Activated gamma-delta T cell treated with Interleukin-2 at 50 U/mL for 16 hours (primary cell): ENCODE results near the gene DVL1.
"Not testable (repeated sequence)": the region's sequence is repeated elsewhere in the genome, so short reads cannot be mapped to it uniquely, and the experiment has no call there.

Experiments used
- DNase-seq: peaks from one replicate; pipeline ENCODE4 v3.0.0-alpha.2; 2020

The DVL1 gene

DNA sequence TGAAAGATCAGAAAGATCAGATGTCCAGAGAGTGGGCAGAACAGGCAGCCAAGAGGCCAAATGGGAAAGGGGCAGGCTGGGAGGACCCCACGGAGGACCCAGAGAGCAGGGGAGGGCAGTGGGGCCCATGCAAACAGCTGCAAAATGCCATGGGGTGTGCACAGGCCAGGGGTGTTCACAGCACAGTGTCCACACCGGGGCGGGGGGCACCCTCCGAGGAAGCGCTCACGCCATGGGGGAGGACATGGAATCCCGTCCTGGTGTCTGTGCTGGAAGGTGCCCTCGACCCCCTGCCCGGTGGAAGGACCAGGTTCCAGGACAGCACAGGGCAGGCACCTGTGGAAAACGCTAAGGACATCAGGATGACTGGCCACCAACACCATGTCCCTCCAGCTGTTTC lies 26.3 kb downstream of the DVL1 start:
- DNase-seq, result no peak

DNA sequence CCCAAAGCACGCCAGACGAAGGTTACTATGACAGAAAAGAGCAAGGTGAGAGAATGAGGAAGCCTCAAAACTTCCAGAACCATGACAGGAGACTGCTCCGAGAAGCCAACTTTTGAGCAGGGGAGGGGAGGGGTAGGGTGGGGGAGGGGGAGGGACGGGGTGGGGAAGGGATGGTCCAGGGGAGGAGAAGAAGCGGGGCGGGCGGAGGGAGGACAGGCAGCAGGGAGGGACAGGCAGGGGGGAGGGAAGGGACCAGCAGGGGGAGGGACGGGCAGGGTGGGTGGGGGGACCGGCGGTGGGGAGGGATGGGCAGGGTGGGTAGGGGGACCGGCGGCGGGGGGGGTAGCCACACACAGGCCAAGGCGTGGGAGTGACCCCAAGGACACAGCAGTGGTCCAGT lies 26.8 kb downstream of the DVL1 start:
- no peak for DNase-seq

DNA sequence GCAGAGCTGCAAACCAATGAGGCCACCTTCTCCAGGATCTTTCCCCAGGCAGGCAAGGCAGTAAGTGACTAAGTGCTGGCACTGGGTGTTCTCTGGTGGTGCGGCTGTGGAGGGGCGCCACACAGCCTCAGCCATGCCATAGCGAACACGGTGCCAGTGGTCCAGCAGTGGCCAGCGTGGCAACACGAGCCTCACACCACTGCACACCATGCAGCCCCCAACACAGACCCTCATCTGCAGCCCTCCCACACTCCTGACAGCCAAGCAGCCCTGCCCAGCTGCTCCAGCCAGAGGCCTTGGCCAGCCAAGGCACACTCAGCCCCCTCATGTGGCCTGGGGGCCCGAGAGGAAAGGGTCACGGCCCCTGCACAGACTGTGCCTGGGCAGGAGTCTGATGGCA lies 27.7 kb downstream of the DVL1 start:
- DNase-seq, result no peak

DNA sequence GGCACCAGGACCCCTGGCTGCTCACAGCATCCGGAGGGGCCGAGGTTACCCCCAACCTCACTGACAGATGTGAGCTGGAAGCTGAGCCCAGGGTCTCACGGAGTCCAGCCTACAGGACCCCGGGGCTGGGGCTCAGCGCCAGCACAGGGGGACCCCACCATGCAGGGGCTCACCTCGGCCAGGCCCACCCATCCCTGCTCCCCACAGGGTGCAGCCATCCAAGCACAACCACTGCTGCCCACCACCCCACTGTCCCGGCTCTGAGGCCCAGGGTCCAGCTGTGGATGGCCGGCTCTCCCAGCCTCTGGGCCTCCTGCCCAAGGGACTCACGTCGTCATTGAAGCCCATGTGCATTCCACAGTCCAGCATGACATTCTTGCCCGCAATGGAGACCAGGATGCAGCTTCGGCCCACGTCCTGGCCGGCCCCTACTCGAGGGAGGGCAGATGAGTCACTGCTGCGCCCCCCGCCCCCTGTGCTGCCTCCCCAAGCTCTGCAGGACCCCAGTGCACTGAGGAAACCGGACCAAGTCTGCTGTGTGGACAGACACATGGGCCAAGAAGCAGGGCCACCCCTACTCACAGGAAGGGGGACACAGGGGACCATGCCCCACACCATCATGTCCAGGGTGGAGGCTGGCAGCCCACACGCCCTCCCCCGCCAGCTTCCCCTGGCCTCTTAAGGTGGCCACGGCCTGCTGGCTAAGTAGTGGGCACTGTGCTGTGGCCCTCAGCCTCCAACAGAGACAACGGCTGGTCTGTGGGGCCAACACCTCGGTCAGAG lies 28.4 kb downstream of the DVL1 start:
- DNase-seq, result no peak

DNA sequence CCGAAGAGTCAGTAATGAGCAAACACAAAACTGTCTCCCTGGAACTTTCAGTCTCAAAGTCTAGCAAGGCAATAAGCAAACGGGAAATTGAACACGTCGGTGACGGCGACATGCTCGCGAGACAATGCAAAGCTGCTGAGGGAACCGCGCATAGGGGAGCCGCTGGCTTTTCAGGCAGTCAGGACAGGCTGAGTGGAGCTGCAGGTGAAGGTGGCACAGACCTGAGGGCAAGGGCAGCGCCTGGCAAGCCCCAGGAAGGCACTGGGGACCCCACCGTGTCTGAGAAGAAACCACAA lies 29.6 kb downstream of the DVL1 start:
- no peak for DNase-seq

DNA sequence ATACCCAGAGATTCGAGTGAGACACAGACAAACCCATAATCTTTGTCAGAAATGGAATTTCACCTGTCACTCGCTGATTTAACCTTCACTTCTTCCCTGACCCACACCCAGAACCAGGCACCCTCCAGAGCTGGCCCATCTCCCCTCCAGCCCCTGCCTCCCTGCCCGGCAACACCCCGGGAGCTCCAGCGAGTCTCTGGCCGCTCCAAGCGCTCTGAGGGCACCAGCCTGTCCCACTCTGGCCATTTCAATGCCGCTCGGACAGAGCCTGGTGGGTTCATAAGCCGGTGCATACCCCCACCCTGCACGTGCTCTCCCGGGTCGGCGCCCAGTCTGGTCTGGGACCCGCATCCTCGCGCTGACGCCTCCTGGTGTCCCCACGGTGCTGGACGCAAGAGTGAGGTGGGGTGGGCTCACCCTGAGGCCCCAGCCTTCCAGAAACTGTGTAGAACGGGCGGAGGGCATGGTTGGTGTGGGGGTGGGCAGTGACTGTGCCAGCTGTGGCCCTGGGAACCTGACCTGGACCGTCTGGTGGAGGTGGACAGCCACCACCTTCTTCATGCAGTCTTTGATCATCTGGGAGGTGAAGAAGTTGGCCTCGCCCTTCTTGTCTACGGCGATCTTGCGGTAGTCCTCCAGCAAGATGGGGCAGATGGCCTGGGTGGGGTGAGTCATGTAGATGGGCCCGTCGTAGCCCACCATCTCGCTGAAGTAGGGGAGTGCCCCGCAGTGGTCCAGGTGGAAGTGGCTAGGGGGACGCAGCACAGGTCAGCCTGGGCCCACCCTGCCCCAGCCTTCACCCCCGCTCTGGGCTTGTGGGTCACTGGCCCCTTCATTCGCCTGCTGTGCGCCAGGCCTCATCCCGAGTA lies 30.2 kb downstream of the DVL1 start:
- DNase-seq, result no peak

DNA sequence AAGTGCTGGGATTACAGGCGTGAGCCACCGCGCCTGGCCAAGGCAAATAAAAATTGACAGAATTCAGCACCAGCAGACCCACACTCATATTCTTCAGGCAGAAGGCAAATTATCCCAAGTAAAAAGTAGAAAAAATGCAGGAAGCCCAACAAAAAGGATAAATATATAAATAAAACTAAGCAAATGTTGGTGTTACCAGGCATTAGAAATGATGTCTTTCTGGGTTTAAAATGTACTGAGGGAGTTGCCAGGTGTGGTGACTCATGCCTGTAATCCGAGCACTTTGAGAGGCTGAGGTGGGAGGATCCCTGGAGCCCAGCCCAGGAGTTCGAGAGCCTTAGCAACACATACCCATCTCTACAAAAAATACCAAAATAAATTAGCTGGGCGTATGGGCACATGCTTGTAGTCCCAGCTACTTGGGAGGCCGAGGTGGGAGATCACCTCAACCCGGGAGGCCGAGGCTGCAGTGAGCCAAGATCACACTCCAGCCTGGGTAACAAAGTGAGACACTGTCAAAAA lies 31.0 kb downstream of the DVL1 start:
- no peak for DNase-seq

DNA sequence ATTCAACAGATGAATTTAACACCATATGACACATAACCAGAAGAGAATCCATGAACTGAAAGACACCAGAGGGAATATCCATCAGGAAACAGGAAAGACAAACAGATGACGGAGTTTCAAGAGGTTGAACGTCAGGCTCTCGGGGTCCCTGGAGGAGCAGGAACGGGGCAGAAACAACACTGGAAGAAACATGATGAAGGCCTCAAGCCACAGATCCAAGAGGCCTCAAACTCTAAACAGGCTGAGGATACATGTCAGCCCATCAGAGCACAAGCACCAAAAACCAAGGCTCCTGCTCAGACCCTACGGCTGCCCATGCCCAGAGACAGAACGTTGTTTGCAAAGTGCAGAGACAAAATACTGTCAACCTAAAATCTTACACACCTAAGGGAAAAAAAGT lies 31.8 kb downstream of the DVL1 start:
- no peak for DNase-seq

DNA sequence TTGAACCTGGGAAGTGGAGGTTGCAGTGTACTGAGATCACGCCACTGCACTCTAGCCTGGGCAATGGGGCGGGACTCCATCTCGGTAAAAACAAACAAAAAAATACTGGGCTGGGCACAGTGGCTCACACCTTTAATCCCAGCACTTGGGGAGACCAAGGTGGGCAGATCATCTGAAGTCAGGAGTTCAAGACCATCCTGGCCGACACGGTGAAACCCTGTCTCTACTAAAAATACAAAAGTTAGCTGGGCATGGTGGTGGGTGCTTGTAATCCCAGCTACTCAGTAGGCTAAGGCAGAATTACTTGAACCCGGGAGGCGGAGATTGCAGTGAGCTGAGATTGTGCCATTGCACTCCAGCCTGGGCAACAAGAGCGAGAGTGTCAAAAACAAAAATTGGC lies 33.0 kb downstream of the DVL1 start:
- not testable (repeated sequence) for DNase-seq

DNA sequence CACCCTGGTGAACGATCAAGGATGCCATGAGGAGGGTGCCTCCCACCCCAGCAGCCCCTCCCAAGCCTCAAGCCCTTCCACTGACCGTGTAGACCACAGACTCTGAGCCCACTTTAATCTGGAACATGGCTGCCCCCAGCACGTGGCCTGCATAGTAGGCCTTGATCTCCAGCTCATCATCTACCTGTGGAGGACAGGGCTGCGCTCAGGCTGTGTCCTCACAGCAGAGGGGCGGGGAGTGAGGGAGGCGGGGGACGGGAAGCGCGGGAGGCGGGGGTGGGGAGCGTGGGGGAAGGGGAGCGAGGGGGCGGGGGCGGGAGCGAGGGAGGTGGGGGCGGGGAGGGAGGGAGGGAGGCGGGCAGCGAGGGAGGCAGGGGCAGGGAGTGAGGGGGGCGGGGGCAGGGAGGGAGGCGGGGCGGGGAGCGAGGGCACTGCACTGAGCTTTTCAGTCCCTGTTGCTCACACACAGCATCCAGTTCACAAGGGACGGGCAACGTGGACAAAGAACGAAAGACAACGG lies 33.7 kb downstream of the DVL1 start:
- DNase-seq, result no peak

DNA sequence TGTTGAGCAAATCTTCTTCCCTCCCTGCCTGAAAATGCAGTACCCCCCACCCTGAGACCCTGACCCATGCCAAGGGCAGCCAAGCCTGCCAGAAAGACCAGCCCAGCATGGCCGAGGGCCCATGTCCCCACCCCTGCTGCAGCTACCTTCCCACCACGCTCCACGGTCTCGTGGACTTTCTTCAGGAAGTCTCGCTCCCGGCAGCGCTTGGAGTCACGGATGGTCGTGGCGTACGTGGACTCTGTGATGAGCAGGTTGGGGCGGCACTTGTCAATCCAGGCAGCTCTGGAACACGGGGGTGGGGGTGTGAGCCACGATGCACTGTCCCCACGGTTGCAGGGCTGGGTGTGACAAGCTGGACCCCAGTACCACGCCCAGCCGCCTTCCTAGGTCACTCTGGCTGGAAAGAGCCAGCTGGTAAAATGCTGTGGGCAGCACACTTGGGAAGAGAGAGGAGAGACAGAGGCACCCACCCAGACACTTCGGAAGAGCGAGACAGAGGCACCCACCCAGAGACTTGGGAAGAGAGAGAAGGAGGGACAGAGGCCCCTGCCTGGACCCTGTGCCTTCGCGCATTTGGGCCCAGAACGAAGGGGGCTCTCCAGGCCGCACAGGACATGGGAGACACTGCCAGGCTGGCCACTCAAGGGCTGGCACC lies 34.4 kb downstream of the DVL1 start:
- no peak for DNase-seq

DNA sequence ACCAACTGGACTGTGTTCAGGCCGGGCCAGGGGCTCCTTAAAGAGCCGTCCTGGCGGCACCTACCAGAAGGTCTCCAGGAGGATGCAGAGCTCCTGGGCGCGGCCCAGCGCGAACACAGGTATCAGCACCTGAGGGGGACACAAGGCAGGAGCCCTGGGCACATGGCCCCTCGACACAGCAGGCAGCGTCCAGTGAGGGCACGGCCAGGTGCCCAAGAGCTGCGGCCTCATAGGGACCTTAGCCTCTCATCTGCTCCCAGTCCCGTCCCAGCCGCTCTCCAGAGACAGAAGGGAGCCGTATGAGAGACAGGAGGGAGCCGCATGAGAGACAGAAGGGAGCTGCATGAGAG lies 35.0 kb downstream of the DVL1 start:
- no peak for DNase-seq

DNA sequence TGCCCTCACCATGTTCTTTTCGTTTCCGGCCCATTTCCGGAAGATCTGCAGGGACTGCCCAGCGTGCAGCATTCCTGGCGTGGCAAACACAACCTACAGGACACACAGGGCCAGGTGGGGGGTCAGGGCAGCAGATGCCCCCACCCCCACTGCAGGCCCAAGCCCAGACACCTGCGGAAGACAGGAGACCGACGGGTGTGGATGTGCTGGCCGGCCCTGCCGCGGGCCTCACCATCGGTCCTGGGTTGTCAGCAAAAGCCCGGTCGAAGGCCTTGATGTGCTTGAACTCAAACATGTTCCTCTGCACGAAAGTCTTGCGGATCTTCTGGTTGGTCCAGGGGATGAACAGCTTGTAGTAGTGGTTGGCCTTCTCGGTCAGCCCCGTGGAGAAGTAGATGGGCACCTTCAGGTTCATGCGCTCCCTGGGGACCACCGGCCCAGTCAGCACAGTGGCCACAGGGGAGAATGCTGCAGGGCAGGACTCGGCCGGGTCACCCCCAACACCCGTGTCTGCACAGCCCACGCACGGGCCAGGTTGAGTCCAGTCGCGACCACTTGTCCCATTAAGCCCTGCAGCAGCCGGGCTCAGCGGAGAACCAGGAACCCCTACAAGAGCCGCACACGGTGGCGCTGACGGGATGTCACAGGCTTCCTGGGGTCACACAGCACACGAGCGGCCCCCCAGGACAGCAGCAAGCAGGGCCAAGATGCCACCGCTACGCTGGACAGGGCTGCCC lies 35.5 kb downstream of the DVL1 start:
- DNase-seq, result no peak

DNA sequence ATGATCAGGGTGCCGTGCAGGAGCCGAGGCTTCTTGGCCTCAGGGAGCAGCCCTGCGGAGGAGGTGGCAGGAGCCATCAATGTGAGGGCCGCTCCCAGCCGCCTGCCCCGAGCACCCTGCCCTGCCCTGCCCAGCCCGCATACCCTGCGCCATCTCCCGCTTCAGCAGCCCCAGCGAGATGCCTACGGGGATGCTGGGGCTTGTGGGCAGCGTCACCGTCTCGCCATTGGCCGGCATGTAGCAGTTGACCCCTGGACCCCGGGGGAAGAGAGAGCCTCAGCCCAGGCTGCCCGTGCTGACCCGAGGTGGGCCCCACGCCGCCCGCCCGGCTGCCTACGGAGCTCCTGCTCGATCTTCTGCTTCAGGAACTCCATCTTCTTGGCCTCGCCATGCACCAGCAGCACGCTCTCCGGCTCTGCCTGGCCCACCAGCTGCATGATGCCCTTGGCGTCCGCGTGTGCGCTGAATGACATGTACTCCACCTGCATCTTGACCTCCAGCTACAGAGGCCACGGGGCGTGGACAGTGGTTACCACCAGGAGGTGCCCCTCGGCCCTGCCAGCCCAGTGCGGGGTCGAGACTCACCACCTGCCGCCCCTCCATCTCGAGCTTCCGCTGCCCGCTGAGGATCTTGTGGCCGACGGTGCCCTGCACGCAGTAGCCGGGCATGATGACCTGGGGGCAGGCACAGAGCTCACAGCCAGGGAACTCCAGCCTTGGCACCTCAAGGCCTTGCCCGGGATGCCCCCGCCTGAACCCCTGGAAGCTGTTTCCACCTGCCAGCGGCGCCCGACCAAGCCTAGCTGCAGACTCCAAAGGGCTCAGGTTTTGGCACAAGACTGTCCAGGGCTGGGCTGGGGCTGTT lies 36.5 kb downstream of the DVL1 start:
- no peak for DNase-seq

DNA sequence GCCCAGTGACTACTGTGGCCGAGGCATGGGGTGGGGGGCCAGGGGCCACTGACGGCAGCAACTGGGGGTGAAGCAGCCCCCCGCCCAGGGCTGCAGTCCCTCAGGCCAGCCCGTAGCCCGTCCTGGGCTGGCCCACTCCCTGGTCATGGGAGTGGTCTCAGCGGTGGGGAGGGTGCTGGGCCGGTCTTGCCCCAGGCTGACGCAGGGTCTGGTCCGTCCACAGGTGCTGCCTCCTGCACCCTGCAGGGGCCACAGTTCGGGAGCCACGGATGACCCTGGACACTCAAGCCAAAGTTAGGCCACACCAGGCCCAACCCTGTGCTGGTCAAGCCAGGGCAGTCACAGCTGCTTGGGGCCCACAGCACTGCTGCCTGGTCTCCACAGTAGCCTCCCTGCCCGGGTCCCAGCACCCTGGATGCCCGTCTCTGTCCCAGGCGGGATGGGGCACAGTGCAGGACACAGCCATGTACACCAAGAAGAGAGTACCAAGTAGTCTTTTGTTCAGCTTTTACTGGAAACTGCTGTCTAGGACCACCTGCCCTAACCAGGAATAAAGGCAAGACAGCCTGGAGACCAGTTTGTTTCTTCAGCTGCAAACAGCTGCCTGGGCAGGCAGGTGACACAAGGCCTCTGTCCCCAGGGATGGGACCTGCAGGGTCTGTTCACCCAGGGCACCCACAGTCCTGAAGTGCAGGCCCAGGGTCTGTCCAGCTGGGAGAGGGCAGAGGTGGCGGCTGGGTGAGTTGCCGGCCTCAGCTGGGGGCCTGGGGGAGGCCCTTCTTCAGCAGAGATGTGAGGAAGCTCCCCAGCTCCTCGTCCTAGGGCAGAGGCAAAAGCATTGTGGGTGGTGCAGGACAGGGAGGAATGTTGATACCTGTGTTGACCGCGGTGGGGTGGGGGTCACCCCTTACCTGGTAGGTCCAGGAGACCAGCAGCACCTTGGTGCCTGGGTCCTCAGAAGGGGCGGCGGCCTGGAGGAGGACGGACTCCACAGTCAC lies 37.8 kb downstream of the DVL1 start:
- DNase-seq, result no peak

DNA sequence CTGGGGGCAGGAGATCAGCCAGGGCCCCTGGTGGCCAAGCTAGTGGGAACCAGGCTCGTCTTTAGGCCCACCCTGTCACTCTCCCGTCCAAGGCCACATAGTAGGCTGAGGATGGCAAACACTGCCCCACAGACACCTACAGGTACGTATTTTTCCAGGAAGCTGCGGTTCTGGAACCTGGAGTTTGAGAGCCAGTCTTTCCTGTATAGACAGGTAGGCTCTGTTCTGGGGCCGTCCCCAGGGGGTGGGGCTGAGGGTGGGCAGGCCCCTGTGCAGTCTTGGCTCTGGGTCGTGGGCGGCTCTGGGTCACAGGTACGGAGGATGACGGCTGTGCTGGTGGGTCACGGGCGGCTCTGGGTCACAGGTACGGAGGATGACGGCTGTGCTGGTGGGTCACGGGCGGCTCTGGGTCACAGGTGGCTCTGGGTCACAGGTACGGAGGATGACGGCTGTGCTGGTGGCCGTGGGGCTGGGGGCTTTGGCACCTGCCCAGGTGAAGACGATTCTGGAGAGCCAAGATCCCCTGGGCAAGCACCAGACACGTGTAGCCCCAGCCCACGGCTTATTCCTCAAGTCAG lies 38.7 kb downstream of the DVL1 start:
- no peak for DNase-seq

DNA sequence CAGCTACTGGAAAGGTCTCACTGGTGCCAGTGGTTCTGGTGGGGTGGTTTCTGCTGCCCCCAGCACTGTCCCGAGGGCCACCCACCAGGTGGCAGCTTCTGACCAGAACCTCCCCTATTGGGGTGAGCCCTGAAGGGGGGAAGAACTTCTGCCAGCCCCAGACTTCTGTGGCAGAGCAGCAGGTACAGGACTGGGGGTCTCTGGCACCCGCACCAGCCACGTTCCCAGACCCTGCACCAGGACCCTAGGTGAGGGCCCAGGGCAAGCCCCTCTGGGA lies 39.2 kb downstream of the DVL1 start:
- DNase-seq, result no peak

DNA sequence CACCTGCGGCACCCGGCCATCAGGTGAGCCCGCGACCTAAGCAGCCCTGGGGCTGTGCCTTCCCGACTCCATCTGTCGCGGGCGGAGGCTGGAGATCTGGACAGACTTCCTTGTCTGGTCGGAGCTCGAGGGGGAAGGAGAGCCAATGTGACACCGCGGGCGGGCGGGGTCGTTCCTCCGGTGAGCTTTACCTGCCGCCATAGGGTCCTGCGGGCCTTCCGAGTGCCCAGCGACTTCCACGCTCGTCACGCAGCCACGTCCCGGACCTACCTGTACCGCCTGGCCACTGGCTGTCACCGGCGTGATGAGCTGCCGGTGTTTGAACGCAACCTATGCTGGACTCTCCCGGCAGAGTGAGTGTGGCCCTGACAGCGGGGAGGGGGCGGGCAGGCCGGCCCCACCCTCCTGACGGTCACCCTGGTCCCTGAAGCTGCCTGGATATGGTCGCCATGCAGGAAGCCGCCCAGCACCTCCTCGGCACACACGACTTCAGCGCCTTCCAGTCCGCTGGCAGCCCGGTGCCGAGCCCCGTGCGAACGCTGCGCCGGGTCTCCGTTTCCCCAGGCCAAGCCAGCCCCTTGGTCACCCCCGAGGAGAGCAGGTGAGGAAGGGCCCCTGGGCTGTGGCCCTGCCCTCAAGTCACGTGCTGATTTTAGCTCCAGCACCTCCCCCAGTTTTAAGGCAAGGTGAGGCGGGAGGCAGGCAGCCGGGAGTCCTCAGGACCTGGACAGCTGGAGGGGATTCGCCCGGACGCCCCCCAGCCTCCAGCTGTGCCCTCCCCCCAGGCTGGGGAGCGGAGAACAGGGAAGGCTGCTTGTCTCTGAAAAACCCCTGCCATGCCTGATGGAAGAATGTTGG lies 39.7 kb downstream of the DVL1 start:
- DNase-seq, result no peak

DNA sequence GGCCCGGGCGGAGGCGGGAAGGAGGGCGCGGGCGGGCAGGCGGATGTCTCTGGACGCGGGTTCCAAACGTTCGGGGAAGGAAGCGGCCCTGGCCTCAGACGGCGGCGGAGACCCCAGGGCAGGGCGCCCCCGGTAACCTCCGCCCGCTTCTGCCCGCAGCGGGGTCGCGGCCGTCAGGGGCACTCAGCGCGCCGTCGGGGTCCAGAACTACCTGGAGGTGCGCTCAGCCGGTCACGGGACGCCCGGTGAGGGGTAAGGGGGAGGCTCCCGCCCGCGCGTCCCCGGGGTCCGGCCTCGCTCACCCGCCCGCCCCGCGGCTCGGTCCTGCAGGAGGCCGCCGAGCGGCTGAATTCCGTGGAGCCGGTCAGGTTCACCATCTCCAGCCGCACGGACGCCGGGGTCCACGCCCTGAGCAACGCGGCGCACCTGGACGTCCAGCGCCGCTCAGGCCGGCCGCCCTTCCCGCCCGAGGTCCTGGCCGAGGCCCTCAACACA lies 40.4 kb downstream of the DVL1 start:
- no peak for DNase-seq
